ENCODE data around the gene RPL22. TPM values are rescaled to one million over a fixed set of nuclear protein-coding genes. Genes with fewer than 3 reads are reported as not detected.

Gene RPL22
- total and polyA plus RNA-seq, 2 of the 8 experiments (the other 6 are each of a cell fraction or from before 2014, with no cell fraction given) = 133 to 521 TPM

- no peak for TF ChIP-seq ASH2L (IDR thresholded peaks at IDR 0.05; ENCODE audit: low read length)
- TF ChIP-seq SP2 (IDR thresholded peaks at IDR 0.05; ENCODE audit: low read length) = no peak
- TF ChIP-seq BRCA1 (IDR thresholded peaks at IDR 0.05; ENCODE audit: low read depth, low read length) = no peak
- no peak for TF ChIP-seq RFX5 (IDR thresholded peaks at IDR 0.05; ENCODE audit: borderline replicate concordance, low read depth, low read length)
- TF ChIP-seq ATF3 (IDR thresholded peaks at IDR 0.05; ENCODE audit: insufficient read depth, low read depth, low read length) = no peak
- TF ChIP-seq BCL11A (IDR thresholded peaks at IDR 0.05; ENCODE audit: low read depth in 2 of 2, low read length in 2 of 2) = no peak
These were observed 43.8 kb upstream of the RPL22 start (continued) for GRCh38 chr1:6243053-6243834.
